GM21515 (cell line): ENCODE results near the gene STK38L.
A peak's percentile ranks its signal among the peaks of the same experiment; 100 is the strongest.

ENCODE experiments used
- ATAC-seq: cut with Tn5 transposase; IDR thresholded peaks from one replicate; pipeline ENCODE4 v1.9.1; 2021; ENCODE audit not compliant: unreplicated experiment

Gene STK38L

GRCh38 chr12:27309293-27309994, 65.4 kb downstream of the STK38L start:
- ATAC-seq, result peak; percentile 54

- ATAC-seq, result no peak
Observed at GRCh38 chr12:27309995-27310315, 65.9 kb downstream of the STK38L start.

GRCh38 chr12:27316947-27317346, 72.9 kb downstream of the STK38L start:
- ATAC-seq, result no peak

- no peak for ATAC-seq
Observed at GRCh38 chr12:27319409-27319808, 75.3 kb downstream of the STK38L start.

GRCh38 chr12:27319848-27320247, 75.8 kb downstream of the STK38L start:
- no peak for ATAC-seq

- no peak for ATAC-seq
Observed at GRCh38 chr12:27324530-27324929, 80.4 kb downstream of the STK38L start.

- no peak for ATAC-seq
Observed at GRCh38 chr12:27330846-27331245, 86.8 kb downstream of the STK38L start.

- peak; percentile 45 for ATAC-seq
Observed at GRCh38 chr12:27331291-27331926, 87.3 kb downstream of the STK38L start.

GRCh38 chr12:27331927-27332324, 87.8 kb downstream of the STK38L start:
- no peak for ATAC-seq

GRCh38 chr12:27332407-27332713, 88.3 kb downstream of the STK38L start:
- peak; percentile 0 for ATAC-seq

GRCh38 chr12:27332714-27333402, 88.8 kb downstream of the STK38L start, which contains the start of gene BMAL2:
Gene BMAL2, plus strand, starts transcription at chr12:27332836. Its CDS starts 237 bp downstream, at chr12:27333073.
- peak; percentile 36 for ATAC-seq

GRCh38 chr12:27333403-27334009, 89.4 kb downstream of the STK38L start:
- ATAC-seq, result peak; percentile 22

- ATAC-seq, result no peak
Observed at GRCh38 chr12:27334042-27334720, 90.1 kb downstream of the STK38L start.

- ATAC-seq, result no peak
Observed at GRCh38 chr12:27334721-27335082, 90.6 kb downstream of the STK38L start.

GRCh38 chr12:27335364-27336281, 91.5 kb downstream of the STK38L start:
- ATAC-seq, result no peak

- ATAC-seq, result no peak
Observed at GRCh38 chr12:27336282-27336653, 92.2 kb downstream of the STK38L start.

GRCh38 chr12:27337376-27337775, 93.3 kb downstream of the STK38L start:
- no peak for ATAC-seq

- ATAC-seq, result no peak
Observed at GRCh38 chr12:27338473-27338872, 94.4 kb downstream of the STK38L start.

- ATAC-seq, result no peak
Observed at GRCh38 chr12:27340971-27341370, 96.9 kb downstream of the STK38L start.

GRCh38 chr12:27342536-27342935, 98.5 kb downstream of the STK38L start:
- no peak for ATAC-seq
